ENCODE data around the gene LCN12.

DNA sequence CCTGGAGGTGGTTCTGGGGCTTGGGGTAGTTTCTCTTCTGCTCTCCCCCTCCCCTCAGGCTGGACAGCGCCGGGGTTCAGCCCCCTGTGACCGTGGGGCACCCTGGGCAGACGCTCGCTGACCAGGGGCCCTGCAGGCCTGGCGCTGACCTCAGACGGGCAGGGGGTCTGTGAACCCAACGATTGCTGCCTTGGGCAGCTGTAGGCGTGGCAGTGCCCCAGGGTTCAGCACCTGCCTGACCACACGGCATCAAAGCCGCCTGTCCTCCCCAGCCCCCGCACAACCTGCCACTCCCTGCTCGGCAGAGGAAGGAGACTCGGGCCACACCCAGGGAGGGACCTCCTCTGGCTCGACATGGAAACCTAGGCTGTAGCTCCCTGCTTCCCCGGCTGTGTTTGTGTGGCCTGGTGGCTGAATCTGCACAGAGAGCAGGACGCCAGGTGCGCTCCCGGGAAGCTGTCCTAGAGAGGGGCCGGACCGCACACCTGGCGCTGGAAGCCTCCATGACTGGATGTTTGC is 12.2 kb downstream of the LCN12 start:
- TF ChIP-seq POLR2AphosphoS5 (IDR thresholded peaks at IDR 0.05; ENCODE audit: borderline replicate concordance, low read depth, low read length), result no peak
- TF ChIP-seq EZH2 (IDR thresholded peaks at IDR 0.05), result no peak

Measured in SK-N-MC (cell line).